Right cardiac atrium (tissue), 5 donors: ENCODE data around the gene RNF10. TPM values are rescaled to one million over a fixed set of nuclear protein-coding genes. Genes with fewer than 3 reads are reported as not detected.
"Not testable (repeated sequence)": the region's sequence is repeated elsewhere in the genome, so short reads cannot be mapped to it uniquely, and the experiment has no call there.

ENCODE experiments used
- ATAC-seq, 2 donors: fragments of 200-7000 bp; cut with Tn5 transposase; one replicate each; pipeline versions ENCODE4 v1.8.0 to v1.9.1; 2020; ENCODE audit warnings: moderate library complexity in 2 of 2, mild to moderate bottlenecking in 1 of 2
- DNase-seq, 3 donors: peaks; one replicate each; pipeline ENCODE4 v3.0.0-alpha.2; 2020
- H3K27ac ChIP-seq: one replicate; pipeline ENCODE4 v1.5.1; 2013; ENCODE audit warnings: mild to moderate bottlenecking, low read length, control low read depth, moderate library complexity
- H3K27me3 ChIP-seq: one replicate; pipeline ENCODE4 v1.6.1; 2013; ENCODE audit not compliant: control insufficient read depth, insufficient read depth
- H3K4me1 ChIP-seq: one replicate; pipeline ENCODE4 v1.6.1; 2013; ENCODE audit warnings: low read length; ENCODE audit not compliant: control insufficient read depth, insufficient read depth
- H3K4me3 ChIP-seq: one replicate; pipeline ENCODE4 v1.5.1; 2013; ENCODE audit warnings: low read length, control low read depth
- H3K9me3 ChIP-seq: one replicate; pipeline ENCODE4 v1.6.1; 2013; ENCODE audit warnings: low read length; ENCODE audit not compliant: control insufficient read depth
- WGBS: extraction: QIAGEN DNeasy Blood & Tissue Kit; methylation state at CpG from one replicate; pipeline ENCODE4 v1.1.7; 2013; 5-methylcytosine and 5-hydroxymethylcytosine counted together
- intact Hi-C, 4 donors: fragments of 100-400 bp; cut with DNase I; formaldehyde crosslinking; loops; one replicate each; pipeline versions ENCODE4 v1.11.0 to v1.14.0; 2022 to 2023
- long read RNA-seq, 4 donors: library from polyadenylated mRNA; unstranded; transcript quantifications; one replicate each; pipeline ENCODE4 v2.0.0, GENCODE V29; 2020 to 2021
- polyA plus RNA-seq: library from polyadenylated mRNA; stranded (reverse); fragments of 200-250 nt; gene quantifications from one replicate; pipeline ENCODE4 v1.2.3, GENCODE V29; 2013
- total RNA-seq, 4 donors: library from RNA; stranded (reverse); fragmentation: NEBNext Ultra II Directional; extraction: Animal tissue kit (Norgen Biotek cat#: 25700); gene quantifications; one replicate each; pipeline ENCODE4 v1.2.1, GENCODE V29; 2021
- donor health status: healthy with polysubstance abuse.
- donor health status: DM: no; HTN: yes; CAD: no.
- donor health status: DM: no; HTN: no; CAD: no.
- donor health status: DM: no; HTN: yes; CAD: no; lungs with severe emphysema.
- donor health status: DM: yes; HTN: yes; CAD: no.

The RNF10 gene
- total RNA-seq (100 to 1,000 TPM; 235 to 259 (median 237) TPM), polyA plus RNA-seq (281 TPM)
- long read RNA-seq, donor 1, transcript RNF10-201 (17 exons, 3,825 nt) = major isoform, 576 of 838 reads
- long read RNA-seq, donor 1, transcript RNF10-203 (17 exons, 2,671 nt) = minor isoform, 54 of 838 reads
- long read RNA-seq, donor 1, partial matches to known transcripts = 87 of 838 reads
- long read RNA-seq, donor 1, other reads (novel, unspliced or antisense) = 121 of 838 reads
- long read RNA-seq, donor 2, transcript RNF10-203 (17 exons, 2,671 nt) = minor isoform, 20 of 356 reads
- long read RNA-seq, donor 2, transcript RNF10-201 (17 exons, 3,825 nt) = major isoform, 258 of 356 reads
- long read RNA-seq, donor 2, partial matches to known transcripts = 20 of 356 reads
- long read RNA-seq, donor 2, other reads (novel, unspliced or antisense) = 58 of 356 reads
- long read RNA-seq, donor 3, transcript RNF10-203 (17 exons, 2,671 nt) = minor isoform, 222 of 2,184 reads
- long read RNA-seq, donor 3, transcript RNF10-201 (17 exons, 3,825 nt) = major isoform, 1,434 of 2,184 reads
- long read RNA-seq, donor 3, partial matches to known transcripts = 210 of 2,184 reads
- long read RNA-seq, donor 3, other reads (novel, unspliced or antisense) = 318 of 2,184 reads
- long read RNA-seq, donor 4, transcript RNF10-201 (17 exons, 3,825 nt) = major isoform, 281 of 379 reads
- long read RNA-seq, donor 4, transcript RNF10-203 (17 exons, 2,671 nt) = minor isoform, 22 of 379 reads
- long read RNA-seq, donor 4, partial matches to known transcripts = 19 of 379 reads
- long read RNA-seq, donor 4, other reads (novel, unspliced or antisense) = 57 of 379 reads

- Histone ChIP-seq H3K4me1 (peaks cover 5% of the 10 kb centered on the region), H3K4me3 (peak within 1 kb of the TSS; percentile 64), H3K27me3 (no peaks in the 10 kb centered on the region), H3K9me3 (no peaks in the 10 kb centered on the region), H3K27ac (peak within 1 kb of the TSS; percentile 80)
- DNase-seq = peak; percentile 67 to 88 (median 88)
- under 1% methylated on average over 43 of the region's 43 CpGs for WGBS
- peak; percentile 82 to 86 for ATAC-seq
- intact Hi-C loops = loop anchor here in 1 of 4 donors (10.0 kb wide), 1 partner anchor 59 kb away; no protein-coding TSS in a partner anchor
Measured at GRCh38 chr12:120534203-120534702, at the start of gene RNF10. TSS of gene RNF10 (plus strand) at chr12:120534356. CDS start at chr12:120534812, 456 bp downstream.

GRCh38 chr12:120485961-120486881 lies 47.9 kb upstream of the RNF10 start:
- Histone ChIP-seq H3K27me3 (no peaks in the 10 kb centered on the region), H3K4me1 (no peaks in the 10 kb centered on the region), H3K27ac (no peak overlapping the region), H3K4me3 (no peak overlapping the region), H3K9me3 (no peaks in the 10 kb centered on the region)
- WGBS = 90% methylated on average over 7 of the region's 7 CpGs
- DNase-seq = no peak
- intact Hi-C loops = no loop called here
- no peak for ATAC-seq

- intact Hi-C loops, H3K4me1 ChIP-seq, DNase-seq, H3K27ac ChIP-seq, ATAC-seq, H3K4me3 ChIP-seq, H3K27me3 ChIP-seq, H3K9me3 ChIP-seq: not testable (repeated sequence)
- whole genome bisulfite sequencing = 70% methylated on average over 7 of the region's 7 CpGs
Measured at GRCh38 chr12:120487552-120487951, 46.6 kb upstream of the RNF10 start.

GRCh38 chr12:120488057-120488640 lies 46.0 kb upstream of the RNF10 start:
- Histone ChIP-seq H3K9me3 (no peaks in the 10 kb centered on the region), H3K27ac (no peak overlapping the region), H3K4me1 (no peaks in the 10 kb centered on the region), H3K27me3 (no peaks in the 10 kb centered on the region), H3K4me3 (no peak overlapping the region)
- WGBS = 69% methylated on average over 5 of the region's 5 CpGs
- DNase-seq (no peak), ATAC-seq (no peak)
- intact Hi-C loops = no loop called here

GRCh38 chr12:120489018-120489417 lies 45.1 kb upstream of the RNF10 start:
- intact Hi-C loops = no loop called here
- DNase-seq = no peak
- Histone ChIP-seq H3K4me1 (no peaks in the 10 kb centered on the region), H3K9me3 (no peaks in the 10 kb centered on the region), H3K27me3 (no peaks in the 10 kb centered on the region), H3K4me3 (no peak overlapping the region), H3K27ac (no peak overlapping the region)
- ATAC-seq = no peak
- 88% methylated on average over 4 of the region's 4 CpGs for WGBS

- Histone ChIP-seq H3K27ac (no peak overlapping the region), H3K4me3 (no peak overlapping the region), H3K9me3 (no peaks in the 10 kb centered on the region), H3K4me1 (peaks cover 3% of the 10 kb centered on the region), H3K27me3 (no peaks in the 10 kb centered on the region)
- intact Hi-C loops = no loop called here
- 93% methylated on average over 5 of the region's 5 CpGs for WGBS
- DNase-seq (no peak), ATAC-seq (no peak)
Measured at GRCh38 chr12:120490325-120490724, 43.8 kb upstream of the RNF10 start.

GRCh38 chr12:120490833-120491512 lies 43.2 kb upstream of the RNF10 start:
- intact Hi-C loops = no loop called here
- Histone ChIP-seq H3K4me1 (peaks cover 3% of the 10 kb centered on the region), H3K27me3 (no peaks in the 10 kb centered on the region), H3K4me3 (no peak overlapping the region), H3K9me3 (no peaks in the 10 kb centered on the region), H3K27ac (no peak overlapping the region)
- DNase-seq (peak; percentile 44 to 76 (median 73)), ATAC-seq (peak in 1 of 2 donors; percentile 9)
- 66% methylated on average over 2 of the region's 2 CpGs for WGBS

GRCh38 chr12:120495186-120495730 lies 38.9 kb upstream of the RNF10 start:
- 16% methylated on average over 17 of the region's 17 CpGs for WGBS
- Histone ChIP-seq H3K9me3 (no peaks in the 10 kb centered on the region), H3K27me3 (no peaks in the 10 kb centered on the region), H3K4me3 (peak overlapping the region; percentile 59), H3K4me1 (peaks cover 3% of the 10 kb centered on the region), H3K27ac (no peak overlapping the region)
- ATAC-seq (peak in 1 of 2 donors; percentile 1), DNase-seq (peak in 1 of 3 donors; percentile 53)
- intact Hi-C loops = no loop called here

GRCh38 chr12:120495731-120496412 lies 38.3 kb upstream of the RNF10 start, which contains the start of gene DYNLL1:
TSS of gene DYNLL1 (plus strand) at chr12:120496113. CDS start at chr12:120496422, 309 bp downstream.
- peak within 1 kb of the TSS; percentile 91 for H3K4me3 ChIP-seq
- WGBS = under 1% methylated on average over 53 of the region's 53 CpGs
- intact Hi-C loops = no loop called here
- peak; percentile 95 to 99 (median 99) for DNase-seq
- peak within 1 kb of the TSS; percentile 73 for H3K27ac ChIP-seq
- H3K4me1 ChIP-seq = peaks cover 3% of the 10 kb centered on the region
- no peaks in the 10 kb centered on the region for H3K27me3 ChIP-seq
- no peaks in the 10 kb centered on the region for H3K9me3 ChIP-seq
- ATAC-seq = peak; percentile 99
